SK-N-SH (cell line): ENCODE results near the gene ADAMTS17. TPM values are rescaled to one million over a fixed set of nuclear protein-coding genes. Genes with fewer than 3 reads are reported as not detected.

Experiments used
- CTCF ChIA-PET: fragments of 300-600, 350-600 bp; formaldehyde crosslinking; extraction: SDS; loops from one replicate; lab custom pipeline; 2021; lab: Yijun Ruan, JAX
- POLR2A ChIA-PET: fragments of 350-600 bp; sonication (Branson Sonifier 250); formaldehyde crosslinking; extraction: SDS; loops from one replicate; lab custom pipeline; 2020; ENCODE audit warnings: antibody characterized with exemption, inconsistent platforms; lab: Yijun Ruan, JAX
- DNase-seq: peaks from one replicate; pipeline ENCODE4 v3.0.0; 2012
- H2AFZ ChIP-seq: fragments of 200-600 bp; sonication (generic); 2 replicates; pipeline ENCODE4 v1.8.1; 2016; ENCODE audit warnings: antibody characterized with exemption, mild to moderate bottlenecking, low read depth
- H3F3A ChIP-seq: fragments of 200-600 bp; sonication (generic); replicated peaks from 2 replicates; pipeline ENCODE3; 2016; ENCODE audit warnings: antibody characterized with exemption, mild to moderate bottlenecking; ENCODE audit not compliant: insufficient read depth
- H3K27ac ChIP-seq, 2 experiments: fragments of 200-500 bp in 1 of 2; fragments of 200-600 bp in 1 of 2; sonication (Bioruptor generic) in 1 of 2; sonication (generic), shearing (Covaris generic) in 1 of 2; 2 replicates each; pipeline versions ENCODE4 v1.5.1 to v1.6.1; 2014 to 2016; ENCODE audit warnings: low read depth in 2 of 2, inconsistent platforms in 1 of 2, low read length in 1 of 2, mild to moderate bottlenecking in 1 of 2, mixed read lengths in 1 of 2
- H3K27me3 ChIP-seq: fragments of 200-600 bp; sonication (generic), shearing (Covaris generic); 2 replicates; pipeline ENCODE4 v1.6.1; 2016; ENCODE audit warnings: mixed run types; ENCODE audit not compliant: insufficient read depth
- H3K36me3 ChIP-seq, 2 experiments: fragments of 200-500 bp in 1 of 2; fragments of 200-600 bp in 1 of 2; sonication (Bioruptor generic) in 1 of 2; sonication (generic) in 1 of 2; replicated peaks in 1 of 2; 2 replicates each; pipeline versions ENCODE3 to v1.5.1; 2014 to 2016; ENCODE audit warnings: low read length in 1 of 2, mild to moderate bottlenecking in 1 of 2; ENCODE audit not compliant: insufficient read depth in 2 of 2, control insufficient read depth in 1 of 2
- H3K4me1 ChIP-seq, 2 experiments: fragments of 200-500 bp in 1 of 2; fragments of 200-600 bp in 1 of 2; sonication (Bioruptor generic) in 1 of 2; sonication (generic), shearing (Covaris generic) in 1 of 2; 2 replicates each; pipeline versions ENCODE4 v1.5.1 to v1.6.1; 2014 to 2016; ENCODE audit warnings: low read depth in 1 of 2, low read length in 1 of 2, mixed run types in 1 of 2; ENCODE audit not compliant: insufficient read depth in 2 of 2, control insufficient read depth in 1 of 2
- H3K4me2 ChIP-seq: fragments of 200-600 bp; sonication (generic), shearing (Covaris generic); 2 replicates; pipeline ENCODE4 v1.6.1; 2017; ENCODE audit warnings: mixed run types
- H3K4me3 ChIP-seq, 2 experiments: fragments of 200-500 bp in 1 of 2; fragments of 200-600 bp in 1 of 2; sonication (Bioruptor generic) in 1 of 2; sonication (generic), shearing (Covaris generic) in 1 of 2; 2 replicates each; pipeline versions ENCODE4 v1.5.1 to v1.8.1; 2014 to 2016; ENCODE audit warnings: low read depth in 2 of 2, inconsistent platforms in 1 of 2, low read length in 1 of 2, mild to moderate bottlenecking in 1 of 2, mixed read lengths in 1 of 2, moderate library complexity in 1 of 2
- H3K79me2 ChIP-seq: fragments of 200-600 bp; sonication (generic); 2 replicates; pipeline ENCODE4 v1.8.1; 2017; ENCODE audit warnings: mild to moderate bottlenecking; ENCODE audit not compliant: insufficient read depth
- H3K9ac ChIP-seq: fragments of 200-600 bp; sonication (generic); 2 replicates; pipeline ENCODE4 v1.6.1; 2017; ENCODE audit warnings: mixed run types
- H3K9me2 ChIP-seq: fragments of 200-600 bp; sonication (generic); 2 replicates; pipeline ENCODE4 v1.6.1; 2017; ENCODE audit warnings: mixed run types
- H3K9me3 ChIP-seq: fragments of 200-600 bp; sonication (generic); 2 replicates; pipeline ENCODE4 v1.6.1; 2017; ENCODE audit warnings: mixed run types, mild to moderate bottlenecking, moderate library complexity
- H4K20me1 ChIP-seq: fragments of 200-600 bp; sonication (generic); 2 replicates; pipeline ENCODE4 v1.6.1; 2017; ENCODE audit warnings: mild to moderate bottlenecking, mixed run types; ENCODE audit not compliant: insufficient read depth
- CHD2 ChIP-seq: fragments of 150-350 bp; IDR thresholded peaks from 2 replicates; pipeline ENCODE4 v1.6.1; 2018; ENCODE audit warnings: low read length; ENCODE audit not compliant: partially characterized antibody
- ELF1 ChIP-seq: IDR thresholded peaks from 2 replicates; pipeline ENCODE4 v1.4.0; 2012
- EZH2phosphoT487 ChIP-seq: fragments of 200-600 bp; sonication (generic); IDR thresholded peaks from 2 replicates; pipeline ENCODE4 v1.6.1; 2017; ENCODE audit warnings: low read depth, mixed run types, mild to moderate bottlenecking, antibody characterized with exemption, moderate library complexity, borderline replicate concordance
- FOXJ3 ChIP-seq: sonication (generic); formaldehyde crosslinking; IDR thresholded peaks from 2 replicates; pipeline ENCODE4 v1.5.1; 2020; ENCODE audit warnings: mild to moderate bottlenecking, missing genetic modification reagents
- FOXM1 ChIP-seq: IDR thresholded peaks from 2 replicates; pipeline ENCODE4 v1.4.0; 2012; ENCODE audit warnings: low read depth, mild to moderate bottlenecking
- GABPA ChIP-seq: IDR thresholded peaks from 2 replicates; pipeline ENCODE4 v1.4.0; 2012; ENCODE audit warnings: low read depth, mild to moderate bottlenecking
- GATA2 ChIP-seq: sonication (generic); formaldehyde crosslinking; IDR thresholded peaks from 2 replicates; pipeline ENCODE4 v1.5.0; 2020; ENCODE audit warnings: mild to moderate bottlenecking, missing genetic modification reagents
- JUND ChIP-seq: IDR thresholded peaks from 2 replicates; pipeline ENCODE4 v1.4.0; 2012
- MEF2A ChIP-seq: IDR thresholded peaks from 2 replicates; pipeline ENCODE4 v1.4.0; 2012; ENCODE audit warnings: low read depth, borderline replicate concordance
- MXI1 ChIP-seq: IDR thresholded peaks from 2 replicates; pipeline ENCODE4 v1.6.1; 2012; ENCODE audit warnings: mild to moderate bottlenecking, low read depth, low read length, improper control_type of control experiment
- POLR2AphosphoS5 ChIP-seq: IDR thresholded peaks from 2 replicates; pipeline ENCODE4 v1.6.1; 2012; ENCODE audit warnings: low read depth, low read length
- RAD21 ChIP-seq: IDR thresholded peaks from 2 replicates; pipeline ENCODE4 v1.6.1; 2012; ENCODE audit warnings: mild to moderate bottlenecking, low read length
- RXRA ChIP-seq: IDR thresholded peaks from 2 replicates; pipeline ENCODE4 v1.4.0; 2012; ENCODE audit warnings: low read depth, mild to moderate bottlenecking, borderline replicate concordance
- SIN3A ChIP-seq: IDR thresholded peaks from 2 replicates; pipeline ENCODE4 v1.6.1; 2012; ENCODE audit warnings: low read depth, mild to moderate bottlenecking, low read length, moderate library complexity, borderline replicate concordance
- SMC3 ChIP-seq: IDR thresholded peaks from 2 replicates; pipeline ENCODE4 v1.6.1; 2012; ENCODE audit warnings: low read depth, low read length, improper control_type of control experiment
- TAF1 ChIP-seq: IDR thresholded peaks from 2 replicates; pipeline ENCODE4 v1.6.1; 2012; ENCODE audit warnings: low read depth, mild to moderate bottlenecking, low read length, moderate library complexity, borderline replicate concordance
- TEAD4 ChIP-seq: IDR thresholded peaks from 2 replicates; pipeline ENCODE4 v1.4.0; 2012; ENCODE audit warnings: mild to moderate bottlenecking, borderline replicate concordance; ENCODE audit not compliant: insufficient read depth
- WGBS: methylation state at CpG from one replicate; pipeline ENCODE4 v1.1.6; 2017; ENCODE audit warnings: low lambda C conversion rate; 5-methylcytosine and 5-hydroxymethylcytosine counted together
- polyA plus RNA-seq, 3 experiments: library from polyadenylated mRNA; depleted of rRNA; stranded (reverse); fragments of >200 nt; gene quantifications; 2 replicates each; pipeline ENCODE4 v1.2.3, GENCODE V29; 2012
- TF ChIP-seq, protein P1 (sequence below): fragments of 150-350 bp; IDR thresholded peaks from 2 replicates; pipeline ENCODE4 v1.6.1; 2016; ENCODE audit warnings: mild to moderate bottlenecking, low read depth, low read length
- TF ChIP-seq, protein P2 (sequence below): fragments of 200-600 bp; sonication (generic); IDR thresholded peaks from 2 replicates; pipeline ENCODE4 v1.6.1; 2017; ENCODE audit warnings: antibody characterized with exemption, mild to moderate bottlenecking, moderate library complexity
- TF ChIP-seq, protein P3 (sequence below): IDR thresholded peaks from 2 replicates; pipeline ENCODE4; 2012
- TF ChIP-seq, protein P4 (sequence below): IDR thresholded peaks from 2 replicates; pipeline ENCODE4 v1.4.0; 2012; ENCODE audit warnings: low read depth
- TF ChIP-seq, protein P5 (sequence below): IDR thresholded peaks from 2 replicates; pipeline ENCODE4 v1.4.0; 2012; ENCODE audit warnings: low read depth, borderline replicate concordance

The ADAMTS17 gene
- polyA plus RNA-seq, 1 of the 3 experiments (the other 2 are of a cell fraction) = not detected

DNA sequence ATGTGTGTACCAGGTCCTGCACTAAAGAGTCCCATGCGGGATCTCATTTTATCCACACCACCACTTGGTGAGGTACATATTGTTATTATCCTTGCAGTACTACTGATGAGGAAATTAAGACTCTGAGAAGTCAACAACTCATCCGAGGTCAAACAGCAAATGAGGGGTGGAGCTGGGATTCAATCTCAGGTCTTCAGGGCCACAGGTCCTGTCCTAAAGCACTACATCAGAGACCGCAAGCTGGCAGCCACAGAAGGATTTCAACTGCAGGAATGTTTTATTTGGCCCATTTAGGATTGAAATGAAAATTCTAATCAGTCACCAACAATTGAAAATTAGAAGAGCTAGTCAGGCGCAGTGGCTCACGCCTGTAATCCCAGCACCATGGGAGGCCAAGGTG is 131.4 kb downstream of the ADAMTS17 start:
- CTCF ChIA-PET = interaction anchor here (0.8 kb wide), 1 partner anchor 101 kb away, joined by 3 read pairs; no protein-coding TSS in a partner anchor
- no peaks in the 10 kb centered on the region for H3K9me2 ChIP-seq
- H2AFZ ChIP-seq = no peak overlapping the region
- H3K4me2 ChIP-seq = no peak overlapping the region
- 65% methylated on average over 5 of the region's 5 CpGs for WGBS
- H3K9ac ChIP-seq = no peak overlapping the region
- H3K79me2 ChIP-seq = no peaks in the 10 kb centered on the region
- TF ChIP-seq RXRA = no peak
- TF ChIP-seq ELF1 = no peak
- TF ChIP-seq, protein P1, sequence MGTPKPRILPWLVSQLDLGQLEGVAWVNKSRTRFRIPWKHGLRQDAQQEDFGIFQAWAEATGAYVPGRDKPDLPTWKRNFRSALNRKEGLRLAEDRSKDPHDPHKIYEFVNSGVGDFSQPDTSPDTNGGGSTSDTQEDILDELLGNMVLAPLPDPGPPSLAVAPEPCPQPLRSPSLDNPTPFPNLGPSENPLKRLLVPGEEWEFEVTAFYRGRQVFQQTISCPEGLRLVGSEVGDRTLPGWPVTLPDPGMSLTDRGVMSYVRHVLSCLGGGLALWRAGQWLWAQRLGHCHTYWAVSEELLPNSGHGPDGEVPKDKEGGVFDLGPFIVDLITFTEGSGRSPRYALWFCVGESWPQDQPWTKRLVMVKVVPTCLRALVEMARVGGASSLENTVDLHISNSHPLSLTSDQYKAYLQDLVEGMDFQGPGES = no peak
- TF ChIP-seq, all 33 proteins: peak for 0
- Histone ChIP-seq H3K27me3 (no peaks in the 10 kb centered on the region), H3K36me3 (no peaks in the 10 kb centered on the region), H3F3A (no peaks in the 10 kb centered on the region), H3K4me3 (no peak overlapping the region), H4K20me1 (no peaks in the 10 kb centered on the region), H3K27ac (no peak overlapping the region), H3K4me1 (peaks cover 0 to 6% of the 10 kb centered on the region in 2 experiments; a peak in 2 of 4 replicates), H3K9me3 (no peaks in the 10 kb centered on the region)
- POLR2A ChIA-PET = no interaction called here
- DNase-seq = no peak

DNA sequence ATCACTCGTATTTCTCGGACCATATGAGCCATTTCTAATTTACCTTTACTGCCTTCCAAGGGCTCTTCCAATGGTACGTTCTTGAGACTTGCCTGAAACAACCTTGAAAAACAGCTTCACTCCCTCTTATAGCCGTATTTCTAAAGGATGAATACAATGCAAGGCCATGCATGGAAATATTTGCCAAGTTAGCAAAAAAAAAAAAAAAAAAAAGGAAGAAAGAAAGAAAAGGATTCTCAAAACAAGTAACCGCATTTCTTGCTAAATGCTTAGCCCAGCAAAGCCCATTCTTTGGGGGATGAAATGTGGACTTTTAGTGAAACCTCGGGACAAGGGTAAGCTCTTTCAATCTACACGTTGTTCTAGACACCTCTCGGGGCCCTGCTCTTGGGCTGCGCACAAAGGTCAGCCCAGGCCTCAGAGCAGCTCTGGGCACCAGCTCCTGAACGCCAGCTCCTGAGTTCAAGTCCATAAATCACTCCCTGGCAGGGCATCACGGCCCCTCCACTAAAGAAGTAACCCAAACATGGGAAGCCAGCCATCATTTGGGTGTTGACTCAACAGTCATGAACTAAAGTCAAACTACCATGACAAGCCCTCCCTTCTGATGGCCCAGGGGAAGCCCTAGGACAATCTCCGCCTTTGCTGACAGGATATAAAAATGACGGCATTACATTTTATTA is 132.7 kb downstream of the ADAMTS17 start:
- H3K9me3 ChIP-seq = no peaks in the 10 kb centered on the region
- no peaks in the 10 kb centered on the region for H3K36me3 ChIP-seq
- no peak for DNase-seq
- H4K20me1 ChIP-seq = no peaks in the 10 kb centered on the region
- no peak overlapping the region for H3K9ac ChIP-seq
- H3K9me2 ChIP-seq = no peaks in the 10 kb centered on the region
- no peak overlapping the region for H2AFZ ChIP-seq
- H3K4me2 ChIP-seq = no peak overlapping the region
- H3K27me3 ChIP-seq = no peaks in the 10 kb centered on the region
- H3K27ac ChIP-seq = no peak overlapping the region
- H3K79me2 ChIP-seq = no peaks in the 10 kb centered on the region
- H3F3A ChIP-seq = no peaks in the 10 kb centered on the region
- H3K4me1 ChIP-seq = peaks cover 0 to 6% of the 10 kb centered on the region in 2 experiments; a peak in 2 of 4 replicates
- CTCF ChIA-PET = interaction anchor here (1.4 kb wide), 1 partner anchor 130 kb away, joined by 5 read pairs; no protein-coding TSS in a partner anchor
- 31% methylated on average over 13 of the region's 13 CpGs for WGBS
- no peak overlapping the region for H3K4me3 ChIP-seq
- POLR2A ChIA-PET = no interaction called here
- no peak for TF ChIP-seq EZH2phosphoT487
- no peak for TF ChIP-seq SIN3A
- no peak for TF ChIP-seq RAD21
- no peak for TF ChIP-seq TEAD4
- no peak for TF ChIP-seq GABPA
- TF ChIP-seq JUND = no peak
- TF ChIP-seq, protein P2, sequence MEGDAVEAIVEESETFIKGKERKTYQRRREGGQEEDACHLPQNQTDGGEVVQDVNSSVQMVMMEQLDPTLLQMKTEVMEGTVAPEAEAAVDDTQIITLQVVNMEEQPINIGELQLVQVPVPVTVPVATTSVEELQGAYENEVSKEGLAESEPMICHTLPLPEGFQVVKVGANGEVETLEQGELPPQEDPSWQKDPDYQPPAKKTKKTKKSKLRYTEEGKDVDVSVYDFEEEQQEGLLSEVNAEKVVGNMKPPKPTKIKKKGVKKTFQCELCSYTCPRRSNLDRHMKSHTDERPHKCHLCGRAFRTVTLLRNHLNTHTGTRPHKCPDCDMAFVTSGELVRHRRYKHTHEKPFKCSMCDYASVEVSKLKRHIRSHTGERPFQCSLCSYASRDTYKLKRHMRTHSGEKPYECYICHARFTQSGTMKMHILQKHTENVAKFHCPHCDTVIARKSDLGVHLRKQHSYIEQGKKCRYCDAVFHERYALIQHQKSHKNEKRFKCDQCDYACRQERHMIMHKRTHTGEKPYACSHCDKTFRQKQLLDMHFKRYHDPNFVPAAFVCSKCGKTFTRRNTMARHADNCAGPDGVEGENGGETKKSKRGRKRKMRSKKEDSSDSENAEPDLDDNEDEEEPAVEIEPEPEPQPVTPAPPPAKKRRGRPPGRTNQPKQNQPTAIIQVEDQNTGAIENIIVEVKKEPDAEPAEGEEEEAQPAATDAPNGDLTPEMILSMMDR = no peak
- TF ChIP-seq POLR2AphosphoS5 = no peak
- TF ChIP-seq FOXJ3 (CRISPR knock-in tag) = no peak
- no peak for TF ChIP-seq FOXM1
- TF ChIP-seq, protein P3, sequence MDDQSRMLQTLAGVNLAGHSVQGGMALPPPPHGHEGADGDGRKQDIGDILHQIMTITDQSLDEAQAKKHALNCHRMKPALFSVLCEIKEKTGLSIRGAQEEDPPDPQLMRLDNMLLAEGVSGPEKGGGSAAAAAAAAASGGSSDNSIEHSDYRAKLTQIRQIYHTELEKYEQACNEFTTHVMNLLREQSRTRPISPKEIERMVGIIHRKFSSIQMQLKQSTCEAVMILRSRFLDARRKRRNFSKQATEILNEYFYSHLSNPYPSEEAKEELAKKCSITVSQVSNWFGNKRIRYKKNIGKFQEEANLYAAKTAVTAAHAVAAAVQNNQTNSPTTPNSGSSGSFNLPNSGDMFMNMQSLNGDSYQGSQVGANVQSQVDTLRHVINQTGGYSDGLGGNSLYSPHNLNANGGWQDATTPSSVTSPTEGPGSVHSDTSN = no peak
- TF ChIP-seq, protein P4, sequence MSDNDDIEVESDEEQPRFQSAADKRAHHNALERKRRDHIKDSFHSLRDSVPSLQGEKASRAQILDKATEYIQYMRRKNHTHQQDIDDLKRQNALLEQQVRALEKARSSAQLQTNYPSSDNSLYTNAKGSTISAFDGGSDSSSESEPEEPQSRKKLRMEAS = no peak
- TF ChIP-seq MXI1 = no peak
- TF ChIP-seq, protein P5, sequence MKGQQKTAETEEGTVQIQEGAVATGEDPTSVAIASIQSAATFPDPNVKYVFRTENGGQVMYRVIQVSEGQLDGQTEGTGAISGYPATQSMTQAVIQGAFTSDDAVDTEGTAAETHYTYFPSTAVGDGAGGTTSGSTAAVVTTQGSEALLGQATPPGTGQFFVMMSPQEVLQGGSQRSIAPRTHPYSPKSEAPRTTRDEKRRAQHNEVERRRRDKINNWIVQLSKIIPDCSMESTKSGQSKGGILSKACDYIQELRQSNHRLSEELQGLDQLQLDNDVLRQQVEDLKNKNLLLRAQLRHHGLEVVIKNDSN = no peak
- TF ChIP-seq MEF2A = no peak
- no peak for TF ChIP-seq CHD2
- TF ChIP-seq GATA2 (CRISPR knock-in tag) = no peak
- no peak for TF ChIP-seq TAF1
- no peak for TF ChIP-seq SMC3
